Fibroblast of skin of scalp (primary cell): Measurements from ENCODE around the gene CASQ2.
"Not testable (repeated sequence)": the region's sequence is repeated elsewhere in the genome, so short reads cannot be mapped to it uniquely, and the experiment has no call there.

Experiments
- DNase-seq: peaks from one replicate; pipeline ENCODE4 v3.0.0-alpha.2; 2013

The CASQ2 gene

GRCh38 chr1:115780655-115781054 lies 12.1 kb upstream of the CASQ2 start:
- DNase-seq = not testable (repeated sequence)

DNA sequence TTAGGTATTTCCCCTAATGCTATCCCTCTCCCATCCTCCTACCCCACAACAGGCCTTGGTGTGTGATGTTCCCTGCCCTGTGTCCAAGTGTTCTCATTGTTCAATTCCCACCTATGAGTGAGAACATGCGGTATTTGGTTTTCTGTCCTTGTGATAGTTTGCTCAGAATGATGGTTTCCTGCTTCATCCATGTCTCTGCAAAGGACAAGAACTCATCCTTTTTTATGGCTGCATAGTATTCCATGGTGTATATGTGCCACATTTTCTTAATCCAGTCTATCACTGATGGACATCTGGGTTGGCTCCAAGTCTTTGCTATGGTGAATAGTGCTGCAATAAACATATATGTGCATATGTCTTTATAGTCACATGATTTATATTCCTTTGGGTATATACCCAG lies 10.6 kb upstream of the CASQ2 start:
- not testable (repeated sequence) for DNase-seq

- DNase-seq = peak; percentile 84
These were observed 3.4 kb upstream of the CASQ2 start for GRCh38 chr1:115771847-115772457.

DNA sequence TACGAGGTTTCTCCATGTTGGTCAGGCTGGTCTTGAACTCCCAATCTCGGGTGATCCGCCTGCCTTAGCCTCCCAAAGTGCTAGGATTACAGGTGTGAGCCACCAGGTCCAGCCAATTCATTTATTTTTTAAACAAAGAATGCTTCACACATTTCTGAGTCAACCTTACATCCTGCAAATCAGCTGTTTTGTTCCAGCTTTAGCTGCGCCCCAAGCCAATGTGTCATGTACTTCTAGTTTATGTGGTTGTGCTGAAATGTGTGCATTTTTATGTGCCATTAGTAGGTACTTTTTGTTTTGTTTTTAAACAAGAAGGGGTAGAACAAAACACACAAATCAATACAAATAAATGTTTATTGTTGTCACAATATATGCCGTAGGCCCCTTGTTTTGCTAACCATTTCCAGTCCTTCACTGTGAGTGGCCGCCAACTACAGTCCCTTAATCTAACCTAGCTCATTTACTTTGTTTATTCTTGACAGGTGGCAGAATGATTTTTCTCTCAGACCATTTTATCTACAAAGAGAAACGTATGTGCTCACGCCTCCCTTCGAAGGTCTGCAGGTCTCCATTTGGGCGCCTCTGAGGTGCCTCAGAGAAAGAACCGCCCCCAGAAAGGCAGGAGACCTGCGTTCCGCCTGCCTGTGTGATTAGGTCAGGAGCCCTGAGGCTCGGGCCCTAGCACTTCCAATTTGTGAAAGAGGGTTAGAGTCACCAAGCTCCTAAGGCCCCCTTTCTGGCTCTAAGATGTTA lies 2.8 kb upstream of the CASQ2 start:
- DNase-seq = no peak

DNA sequence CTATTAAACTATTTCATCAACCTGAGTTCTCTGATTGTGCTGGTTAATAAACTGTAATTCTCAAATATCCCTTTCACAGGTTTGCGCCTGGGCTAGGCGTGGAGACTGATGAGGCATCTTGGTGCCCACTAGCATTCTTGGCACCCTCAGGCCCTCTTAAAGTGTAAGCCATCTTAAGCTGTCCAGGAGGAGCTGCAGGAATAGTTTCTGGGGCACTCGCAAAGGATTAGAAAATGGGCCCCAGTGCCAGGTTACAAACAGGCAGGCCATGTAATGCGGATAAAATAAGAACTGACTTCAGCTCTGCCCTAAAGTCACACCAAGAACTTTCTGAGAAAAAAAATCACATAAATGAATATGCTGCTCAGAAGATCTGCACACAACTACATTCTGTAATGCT lies 1.1 kb downstream of the CASQ2 start:
- DNase-seq = no peak

DNA sequence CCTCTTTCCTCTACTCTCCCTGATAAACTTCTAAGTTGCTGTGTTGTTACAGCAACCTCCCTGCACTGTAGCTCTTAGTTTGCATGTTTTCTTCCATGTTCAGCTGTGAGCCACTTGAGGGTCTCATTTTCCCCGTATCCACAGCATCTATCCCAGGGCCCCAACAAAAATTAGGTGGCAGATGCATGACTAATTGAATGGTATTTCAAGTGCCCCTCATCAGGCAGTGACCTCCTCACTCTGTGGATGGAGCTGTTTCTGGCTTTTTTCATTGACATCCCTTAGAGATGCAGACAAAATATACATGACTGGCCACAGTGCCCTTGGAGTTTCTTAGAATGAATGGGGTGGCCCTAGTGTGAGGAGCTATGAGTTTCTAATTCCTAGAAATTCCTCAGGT lies 3.4 kb downstream of the CASQ2 start:
- DNase-seq = no peak

GRCh38 chr1:115764541-115764940 lies 4.0 kb downstream of the CASQ2 start:
- DNase-seq = peak; percentile 43

DNA sequence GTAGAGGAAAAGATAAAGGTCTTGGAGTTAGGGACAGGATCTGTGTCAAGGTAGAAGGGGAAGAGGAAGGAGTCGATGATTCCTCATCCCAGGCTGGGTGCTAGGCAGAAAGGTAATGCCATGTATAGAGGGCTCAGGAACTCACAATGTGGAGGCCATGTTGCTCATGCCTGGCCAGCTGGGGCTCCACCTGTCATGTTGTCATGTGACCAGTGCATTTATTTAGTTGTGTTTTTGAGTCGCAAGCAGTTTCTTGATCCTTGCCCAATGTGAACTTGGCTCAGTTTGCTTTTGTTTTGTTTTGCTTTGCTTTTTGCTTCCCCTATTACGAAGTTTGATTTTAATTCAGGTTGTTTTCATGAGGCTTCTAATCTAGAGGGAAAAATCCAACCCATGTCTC lies 5.7 kb downstream of the CASQ2 start:
- DNase-seq = no peak

DNA sequence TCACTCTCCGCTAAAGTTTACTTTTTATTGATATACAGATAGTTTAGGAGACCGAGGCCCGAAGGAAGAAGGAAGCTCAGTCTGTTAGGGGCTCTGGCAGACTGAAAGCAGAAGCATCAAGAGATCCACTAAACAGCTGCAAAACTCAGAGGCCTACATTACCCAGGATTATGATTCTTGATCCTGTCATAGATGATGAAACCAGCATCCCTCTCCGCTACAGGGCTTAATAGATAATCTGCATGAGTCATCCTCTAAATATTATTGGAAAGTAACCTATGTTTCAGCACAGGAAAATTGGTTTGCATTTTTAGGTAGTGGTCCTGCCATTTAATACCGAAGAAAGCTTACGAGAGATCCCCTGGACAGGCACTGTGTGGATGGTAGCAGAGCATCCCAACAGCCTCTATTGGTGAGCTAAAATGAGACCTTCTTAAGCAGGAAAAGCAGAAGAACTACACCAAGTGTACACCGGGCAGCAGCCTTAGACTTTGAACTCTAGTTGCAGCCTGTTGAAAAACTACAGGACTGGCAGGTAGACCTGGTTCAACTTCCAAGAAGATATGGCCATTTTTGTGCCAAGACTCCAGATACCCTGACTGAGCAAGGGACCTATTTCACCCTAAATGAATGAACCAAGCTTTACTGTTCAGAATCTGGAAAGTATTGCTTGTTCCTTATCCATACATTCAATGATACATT lies 6.8 kb downstream of the CASQ2 start:
- no peak for DNase-seq

DNA sequence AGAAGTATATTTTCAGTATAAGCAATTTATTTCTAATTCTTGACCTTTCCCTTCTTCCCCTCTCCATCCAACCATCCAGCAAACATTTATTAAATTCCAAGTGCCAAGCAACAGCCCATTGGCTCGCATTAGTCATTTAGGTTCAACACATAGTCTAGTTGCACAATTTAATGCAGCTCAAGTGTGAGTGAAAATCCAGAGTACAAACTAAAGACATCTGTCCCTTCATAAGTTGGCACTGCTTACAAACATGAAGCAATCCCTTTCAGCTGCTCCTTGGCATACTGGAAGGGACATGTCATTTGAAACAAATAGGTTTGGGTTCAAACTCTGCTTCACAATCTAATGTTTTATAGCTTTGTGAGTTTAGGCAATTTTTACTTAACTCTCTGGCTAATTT lies 10.7 kb downstream of the CASQ2 start:
- DNase-seq = no peak

DNA sequence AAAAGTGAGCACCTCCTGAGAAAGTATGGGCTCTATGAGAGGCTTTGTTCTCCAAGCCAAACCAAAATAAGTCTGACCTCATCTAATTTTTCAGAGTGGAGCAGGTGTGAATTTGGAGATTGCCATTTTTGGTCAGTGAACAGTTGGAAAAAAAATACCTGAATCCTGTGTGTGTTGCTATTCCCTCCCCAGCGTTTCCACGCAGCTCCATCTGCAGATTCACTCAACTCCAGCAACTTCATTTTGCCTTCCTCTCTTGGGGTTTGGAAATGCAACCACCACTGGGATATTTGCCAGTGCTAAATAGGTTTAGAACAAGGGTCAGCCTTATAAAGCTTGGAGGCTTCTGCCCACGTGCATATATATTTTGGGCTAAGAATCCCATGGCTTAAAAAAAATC lies 11.2 kb downstream of the CASQ2 start:
- DNase-seq = no peak

DNA sequence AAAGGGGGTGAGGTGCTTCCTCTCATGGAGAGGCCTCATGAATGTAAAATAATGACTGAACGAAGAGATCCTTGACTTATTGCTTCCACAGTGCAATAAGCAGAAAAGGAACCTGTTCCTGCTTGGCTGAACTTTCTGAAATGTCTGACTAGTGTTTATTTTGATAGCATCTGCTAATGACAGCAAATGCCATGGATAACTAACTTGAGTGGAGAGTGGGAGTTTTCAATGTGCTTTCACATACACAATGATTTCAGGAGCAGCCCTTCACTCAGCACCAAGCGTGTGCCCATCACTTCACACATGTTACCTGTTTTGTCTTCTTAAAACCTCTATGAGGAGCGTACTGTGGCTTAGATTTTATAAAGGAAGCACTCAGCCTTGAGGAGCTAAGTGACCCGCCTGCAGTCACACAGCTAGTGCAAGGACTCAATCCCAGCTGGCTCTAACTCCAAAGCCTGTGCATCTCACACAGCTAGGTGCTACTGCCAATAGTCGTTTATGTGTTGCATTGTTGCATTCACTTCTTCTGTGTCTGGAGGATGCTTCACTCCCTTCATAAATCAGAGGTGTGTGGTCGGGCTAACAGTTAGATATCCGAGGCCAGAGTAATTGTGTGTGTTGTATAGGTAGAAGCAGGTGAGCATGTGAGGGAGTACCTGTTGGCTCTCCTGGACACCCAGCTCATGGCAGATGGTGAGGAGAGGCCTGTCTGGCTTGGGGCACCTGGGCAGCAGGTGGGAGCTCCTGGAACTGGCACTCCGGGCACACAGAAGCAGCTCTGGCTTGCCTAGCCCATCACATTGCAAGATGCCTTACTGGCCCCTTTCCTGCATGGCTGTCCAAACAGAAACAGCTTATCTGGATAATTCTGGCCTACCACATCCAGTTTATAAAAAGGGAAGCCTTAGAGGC lies 12.8 kb downstream of the CASQ2 start:
- no peak for DNase-seq

- DNase-seq = no peak
These were observed 14.7 kb downstream of the CASQ2 start for GRCh38 chr1:115753830-115754229.

DNA sequence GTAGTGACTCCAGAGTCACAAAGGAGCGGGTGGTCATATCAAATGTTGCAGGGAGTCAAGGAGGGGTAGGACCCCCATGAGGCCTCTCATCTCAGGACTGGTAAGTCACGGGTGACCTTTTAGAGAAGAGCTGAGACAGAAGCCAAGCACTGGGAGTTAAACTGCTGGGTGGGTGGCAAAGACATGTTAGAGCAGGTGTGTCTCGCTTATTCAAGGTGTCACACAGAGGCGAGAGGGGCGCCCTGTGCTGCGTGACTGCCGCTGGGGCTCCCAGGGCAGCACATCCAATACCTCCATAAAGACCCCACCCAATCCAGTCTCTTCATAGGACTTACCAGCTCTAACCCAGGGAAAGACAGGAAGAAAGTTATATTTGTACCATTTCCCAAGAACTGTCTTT lies 15.2 kb downstream of the CASQ2 start:
- no peak for DNase-seq

DNA sequence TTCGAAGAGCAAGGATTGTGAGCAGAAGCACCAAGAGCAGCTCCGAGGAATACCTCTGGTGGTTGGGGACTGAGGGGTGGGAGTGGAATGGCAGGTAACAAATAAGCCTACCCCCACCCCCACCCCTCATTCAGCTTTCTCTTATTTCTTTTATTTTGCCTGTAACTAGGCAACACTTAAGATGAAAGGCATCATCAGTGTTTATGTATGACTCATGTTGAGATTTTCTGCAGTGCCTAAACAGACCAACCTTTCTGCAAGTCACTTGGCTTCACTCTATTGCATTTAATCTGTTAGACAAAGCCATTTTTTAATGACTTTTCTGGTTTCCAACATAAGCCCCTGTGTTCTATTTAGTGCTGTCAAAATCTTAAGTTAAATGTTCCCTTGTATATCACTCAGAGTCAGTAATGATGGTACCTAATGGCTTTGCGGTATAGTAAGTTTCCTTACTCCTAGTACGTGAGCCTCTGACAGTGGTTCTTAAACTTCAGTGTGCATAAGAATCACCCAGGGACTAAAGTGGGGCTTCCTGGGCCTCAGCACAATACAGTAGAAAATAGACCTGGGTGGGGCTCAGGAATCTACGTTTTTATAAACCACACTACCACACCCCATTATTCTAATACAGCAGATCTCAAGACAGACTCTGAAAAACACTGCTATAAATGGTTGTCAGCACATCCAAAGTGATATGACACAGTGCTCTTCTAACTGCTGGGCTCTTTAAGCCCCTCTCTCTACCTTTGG lies 19.9 kb downstream of the CASQ2 start:
- no peak for DNase-seq

DNA sequence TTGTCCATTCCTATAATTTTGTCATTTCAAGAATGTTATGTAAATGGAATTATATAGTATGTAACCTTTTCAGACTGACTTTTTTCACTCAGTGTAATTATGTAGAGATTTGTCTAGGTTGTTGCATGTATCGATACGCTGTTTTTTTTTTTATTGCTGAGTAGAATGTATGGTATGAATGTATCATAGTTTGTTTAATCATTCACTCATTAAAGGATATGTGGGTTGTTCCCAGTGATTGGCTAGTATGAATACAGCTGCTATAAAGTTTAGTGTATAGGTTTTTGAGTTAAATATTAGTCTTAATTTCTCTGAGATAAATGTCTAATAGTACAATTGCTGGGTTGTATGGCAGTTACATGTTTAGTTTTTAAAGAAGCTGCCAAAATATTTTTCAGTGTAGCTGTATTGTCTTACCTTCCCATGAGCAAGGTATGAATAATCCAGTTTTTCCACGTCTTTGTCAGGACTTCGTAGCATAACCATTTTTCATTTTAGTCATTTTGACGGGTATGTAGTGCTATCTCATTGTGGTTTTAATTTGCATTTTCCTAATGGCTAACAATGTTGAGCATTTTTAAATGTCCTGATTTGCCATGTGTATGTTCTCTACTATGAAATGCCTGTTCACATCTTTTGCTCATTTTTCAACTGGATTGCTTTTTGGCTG lies 22.4 kb downstream of the CASQ2 start:
- DNase-seq = no peak

DNA sequence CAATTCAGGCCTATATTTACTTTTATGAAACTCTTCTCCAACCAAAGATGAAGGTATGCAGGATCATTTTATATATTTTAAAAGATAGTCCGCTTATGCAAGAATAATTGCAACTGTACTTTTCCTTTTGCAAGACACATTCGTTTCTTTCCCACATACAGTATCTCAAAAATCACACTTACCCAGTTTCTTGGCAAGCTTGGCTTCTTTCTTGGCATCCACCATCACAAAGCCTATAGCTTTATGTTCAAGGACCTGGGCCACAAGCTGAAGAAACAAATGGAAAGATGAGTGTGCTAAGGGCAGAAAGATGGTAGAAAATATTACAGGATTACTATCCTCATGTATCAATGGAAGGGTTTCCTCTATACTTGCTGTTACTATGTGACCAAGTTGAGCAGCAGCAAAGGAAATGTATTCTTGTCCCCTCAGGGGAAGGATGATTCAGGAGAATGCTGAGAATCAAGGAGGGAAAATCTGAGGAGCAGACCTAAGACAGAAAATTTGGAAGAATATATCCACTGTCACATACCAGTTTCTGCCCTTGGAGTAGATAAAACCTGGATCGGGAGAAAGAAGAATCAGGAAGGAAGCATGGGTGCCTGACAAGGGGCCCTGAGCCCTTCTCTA lies 23.8 kb downstream of the CASQ2 start:
- DNase-seq = no peak

DNA sequence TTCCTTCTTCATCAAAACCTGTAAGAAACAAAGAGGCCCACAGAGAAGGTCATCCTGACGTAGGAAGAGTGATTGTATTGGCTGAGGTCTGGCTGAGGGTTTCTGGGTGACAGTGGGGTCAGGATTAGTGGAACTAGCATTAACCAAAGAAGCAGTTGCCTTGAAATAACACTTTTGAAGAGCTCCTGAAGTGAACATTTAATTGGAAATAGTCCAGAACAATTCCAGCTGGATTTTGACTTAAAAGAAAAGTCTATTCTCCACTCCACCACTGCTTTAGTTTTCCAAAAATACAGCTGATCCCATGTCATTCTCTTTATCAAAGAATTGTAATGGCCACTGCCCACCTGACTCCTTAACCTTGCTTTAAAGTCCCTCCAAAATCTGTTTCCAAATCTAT lies 27.7 kb downstream of the CASQ2 start:
- DNase-seq = no peak

- DNase-seq = no peak
These were observed 36.2 kb downstream of the CASQ2 start for GRCh38 chr1:115732316-115732715.

- no peak for DNase-seq
These were observed 38.8 kb downstream of the CASQ2 start for GRCh38 chr1:115729756-115730155.

DNA sequence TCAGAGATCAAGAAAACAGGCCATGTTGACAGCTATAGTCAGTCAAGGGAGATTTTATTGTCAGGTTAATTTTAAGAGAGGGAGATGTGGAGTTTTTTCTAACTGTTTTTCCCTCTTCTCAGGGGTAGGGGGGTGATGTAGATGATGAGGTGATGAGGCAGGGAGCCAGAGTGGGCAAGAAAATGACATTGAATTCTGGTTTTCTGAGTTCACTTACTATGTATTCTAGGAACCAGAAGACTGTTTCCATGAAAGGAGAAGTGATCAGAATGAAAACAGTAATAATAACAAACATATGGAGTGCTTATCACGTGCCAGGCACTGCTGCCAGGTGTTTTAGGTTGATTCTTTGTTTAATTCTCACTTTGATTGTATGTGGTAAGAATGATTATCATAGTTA lies 40.2 kb downstream of the CASQ2 start:
- no peak for DNase-seq
